ENCODE data around the gene DCAF12.

DNA sequence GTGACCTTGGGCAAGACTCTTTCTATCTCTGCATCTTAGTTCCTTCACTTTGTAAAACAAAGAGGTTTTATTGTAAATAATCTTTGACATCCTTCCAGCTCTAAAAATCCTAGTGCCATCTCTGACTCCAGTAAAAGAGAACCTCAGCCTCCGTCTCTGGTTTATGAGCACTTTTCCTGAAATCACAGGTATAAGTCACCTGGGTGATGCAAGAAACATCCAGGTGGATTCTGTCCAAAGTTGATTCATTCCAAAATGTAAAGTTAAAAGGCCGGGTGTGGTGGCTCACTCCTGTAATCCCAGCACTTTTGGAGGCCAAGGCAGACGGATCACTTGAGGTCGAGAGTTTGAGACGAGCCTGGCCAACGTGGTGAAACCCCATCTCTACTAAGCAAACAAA, 56.7 kb downstream of the DCAF12 start:
- TF ChIP-seq, protein P1, sequence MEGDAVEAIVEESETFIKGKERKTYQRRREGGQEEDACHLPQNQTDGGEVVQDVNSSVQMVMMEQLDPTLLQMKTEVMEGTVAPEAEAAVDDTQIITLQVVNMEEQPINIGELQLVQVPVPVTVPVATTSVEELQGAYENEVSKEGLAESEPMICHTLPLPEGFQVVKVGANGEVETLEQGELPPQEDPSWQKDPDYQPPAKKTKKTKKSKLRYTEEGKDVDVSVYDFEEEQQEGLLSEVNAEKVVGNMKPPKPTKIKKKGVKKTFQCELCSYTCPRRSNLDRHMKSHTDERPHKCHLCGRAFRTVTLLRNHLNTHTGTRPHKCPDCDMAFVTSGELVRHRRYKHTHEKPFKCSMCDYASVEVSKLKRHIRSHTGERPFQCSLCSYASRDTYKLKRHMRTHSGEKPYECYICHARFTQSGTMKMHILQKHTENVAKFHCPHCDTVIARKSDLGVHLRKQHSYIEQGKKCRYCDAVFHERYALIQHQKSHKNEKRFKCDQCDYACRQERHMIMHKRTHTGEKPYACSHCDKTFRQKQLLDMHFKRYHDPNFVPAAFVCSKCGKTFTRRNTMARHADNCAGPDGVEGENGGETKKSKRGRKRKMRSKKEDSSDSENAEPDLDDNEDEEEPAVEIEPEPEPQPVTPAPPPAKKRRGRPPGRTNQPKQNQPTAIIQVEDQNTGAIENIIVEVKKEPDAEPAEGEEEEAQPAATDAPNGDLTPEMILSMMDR (IDR thresholded peaks at IDR 0.05): no peak
- no peak for TF ChIP-seq ZFX (IDR thresholded peaks at IDR 0.05; ENCODE audit: borderline replicate concordance)
